Measurements from ENCODE around the gene TNS3.

DNA sequence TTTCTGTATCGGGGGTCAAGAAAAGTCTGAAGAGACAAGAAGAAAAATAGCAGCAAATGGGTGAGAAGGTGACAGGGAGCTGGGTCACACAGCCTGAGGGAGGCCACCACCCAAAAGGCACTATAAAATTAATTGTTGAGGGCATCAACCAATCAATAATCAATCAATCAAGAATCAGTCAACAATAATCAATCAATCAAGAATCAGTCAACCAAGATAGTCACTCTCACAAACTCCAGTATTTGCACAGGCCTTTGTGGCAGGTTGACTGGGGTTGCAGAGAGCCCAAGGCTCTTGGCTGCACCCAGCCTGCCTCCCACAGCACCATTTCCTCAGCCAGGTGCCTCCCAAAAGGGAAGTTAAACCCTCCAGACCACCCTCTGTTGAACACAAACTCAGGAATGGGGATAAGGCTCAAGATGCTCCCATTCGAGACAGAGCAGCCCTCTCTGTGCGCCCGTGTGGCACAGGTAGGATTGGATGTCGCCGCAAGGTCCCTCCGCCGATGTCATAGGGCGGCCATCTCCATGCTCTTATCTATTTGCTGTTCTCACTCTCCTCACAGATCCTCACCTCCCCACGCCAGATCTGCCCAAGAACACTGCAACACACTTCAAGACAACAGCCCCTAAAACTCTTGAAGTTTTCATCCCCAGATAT is 64.0 kb downstream of the TNS3 start:
- TF ChIP-seq CTCF (IDR thresholded peaks at IDR 0.05; ENCODE audit: low read depth, low read length) (no peak), POLR2A (IDR thresholded peaks at IDR 0.05; ENCODE audit: extremely low read depth, insufficient read length) (no peak)
